Stimulated activated CD8-positive, alpha-beta memory T cell treated with anti-CD3 and anti-CD28 coated beads, Interleukin-2, amount 100 ng/mL, for 1 hour (primary cell): ENCODE data around the gene LHX2.

Experiments
- DNase-seq, 2 donors: peaks; one replicate each; pipeline ENCODE4 v3.0.0-alpha.2; 2020; ENCODE audit warnings: low read depth in 2 of 2

The LHX2 gene

GRCh38 chr9:124032247-124032646 lies 20.7 kb downstream of the LHX2 start:
- no peak for DNase-seq

- no peak for DNase-seq
Observed at GRCh38 chr9:124033348-124033747, 21.8 kb downstream of the LHX2 start.

DNA sequence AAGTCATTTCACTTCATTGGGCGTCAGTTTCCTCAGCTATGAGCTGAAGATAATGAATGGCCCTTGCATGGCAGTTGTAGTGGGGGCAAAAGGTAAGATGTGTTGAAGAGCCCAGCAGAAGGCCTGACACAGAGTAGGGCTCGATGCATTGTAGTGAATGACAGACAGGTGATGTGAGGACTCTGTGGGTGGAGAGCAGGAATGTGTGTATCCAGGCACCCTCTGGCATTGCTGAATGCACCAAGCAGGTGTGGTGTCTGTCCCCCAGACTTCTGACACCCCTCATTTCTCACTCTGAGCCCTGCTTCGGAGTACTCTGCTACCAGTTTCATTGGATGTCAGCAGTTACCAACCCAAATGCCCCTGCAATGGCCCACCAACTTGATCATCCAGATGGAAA lies 22.4 kb downstream of the LHX2 start:
- DNase-seq: no peak

DNA sequence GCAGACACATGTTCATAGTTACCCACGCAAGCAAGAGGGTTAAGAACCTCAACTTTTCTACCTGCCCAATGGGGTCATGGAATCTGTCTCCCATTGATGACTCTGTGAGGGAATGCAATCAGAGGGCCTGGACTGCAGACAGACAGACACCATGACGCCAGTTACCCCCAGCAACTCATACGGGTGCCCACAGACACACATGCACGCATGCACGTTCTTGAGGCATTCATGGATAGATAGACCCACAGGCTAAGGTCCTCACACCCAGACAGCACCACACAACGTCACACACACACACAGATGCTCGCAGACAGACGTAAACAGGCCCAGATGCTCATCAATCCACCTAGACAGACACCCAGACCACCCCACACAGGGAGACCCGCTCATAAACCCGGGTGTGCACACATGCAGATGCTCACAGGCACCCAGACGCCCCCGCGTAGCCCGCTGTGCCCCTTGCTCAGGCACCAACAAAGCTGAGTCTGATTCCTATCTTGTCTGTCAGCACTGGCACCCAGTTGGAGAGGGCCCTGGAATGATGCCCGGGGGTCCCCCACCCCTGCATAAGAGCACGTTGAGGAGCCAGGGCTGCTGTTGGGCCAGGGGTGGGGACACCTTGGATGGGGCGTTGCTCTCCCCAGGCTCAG lies 23.6 kb downstream of the LHX2 start:
- DNase-seq: no peak

- DNase-seq: no peak
Observed at GRCh38 chr9:124036578-124036977, 25.0 kb downstream of the LHX2 start.

DNA sequence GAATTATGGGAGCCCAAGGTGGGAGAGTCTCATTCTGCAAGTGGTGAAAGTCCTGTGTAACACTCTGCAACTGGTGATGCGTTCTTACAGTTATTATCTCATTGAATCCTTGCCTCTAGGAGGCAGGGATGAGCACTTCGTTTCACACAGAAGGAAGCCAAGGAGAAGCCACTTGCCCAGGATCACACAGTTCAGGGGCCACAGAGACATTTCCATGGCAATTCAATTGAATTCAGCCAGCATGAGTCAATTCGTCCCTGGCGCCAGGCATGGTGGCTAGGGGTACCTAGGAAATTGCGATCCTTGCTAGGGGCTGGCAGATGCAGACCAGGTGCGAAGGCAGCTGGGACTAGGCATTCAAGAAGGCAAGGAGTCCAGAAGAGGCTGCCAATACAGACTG lies 26.2 kb downstream of the LHX2 start:
- no peak for DNase-seq

DNA sequence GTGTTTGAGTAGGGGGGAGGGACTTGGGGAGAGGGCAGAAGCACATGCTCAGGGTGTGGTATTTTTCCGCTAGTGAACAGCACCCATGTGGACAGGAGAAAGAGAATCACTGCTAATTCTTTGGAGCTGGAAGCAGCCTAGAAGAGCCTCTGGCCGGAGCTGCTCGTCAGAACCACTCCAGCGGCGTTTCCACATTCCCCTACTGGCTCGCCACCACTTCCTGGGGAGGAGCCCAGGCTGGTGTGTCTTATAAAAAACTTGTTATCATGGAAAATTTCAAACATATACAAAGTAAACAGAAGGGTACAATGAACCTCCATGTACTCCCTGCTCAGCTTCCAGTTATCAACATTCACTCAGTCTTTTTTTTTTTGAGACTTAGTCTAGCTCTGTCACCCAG lies 26.7 kb downstream of the LHX2 start:
- DNase-seq: no peak

- no peak for DNase-seq
Observed at GRCh38 chr9:124038790-124039633, 27.4 kb downstream of the LHX2 start.

- DNase-seq: no peak
Observed at GRCh38 chr9:124040186-124040931, 28.8 kb downstream of the LHX2 start.

DNA sequence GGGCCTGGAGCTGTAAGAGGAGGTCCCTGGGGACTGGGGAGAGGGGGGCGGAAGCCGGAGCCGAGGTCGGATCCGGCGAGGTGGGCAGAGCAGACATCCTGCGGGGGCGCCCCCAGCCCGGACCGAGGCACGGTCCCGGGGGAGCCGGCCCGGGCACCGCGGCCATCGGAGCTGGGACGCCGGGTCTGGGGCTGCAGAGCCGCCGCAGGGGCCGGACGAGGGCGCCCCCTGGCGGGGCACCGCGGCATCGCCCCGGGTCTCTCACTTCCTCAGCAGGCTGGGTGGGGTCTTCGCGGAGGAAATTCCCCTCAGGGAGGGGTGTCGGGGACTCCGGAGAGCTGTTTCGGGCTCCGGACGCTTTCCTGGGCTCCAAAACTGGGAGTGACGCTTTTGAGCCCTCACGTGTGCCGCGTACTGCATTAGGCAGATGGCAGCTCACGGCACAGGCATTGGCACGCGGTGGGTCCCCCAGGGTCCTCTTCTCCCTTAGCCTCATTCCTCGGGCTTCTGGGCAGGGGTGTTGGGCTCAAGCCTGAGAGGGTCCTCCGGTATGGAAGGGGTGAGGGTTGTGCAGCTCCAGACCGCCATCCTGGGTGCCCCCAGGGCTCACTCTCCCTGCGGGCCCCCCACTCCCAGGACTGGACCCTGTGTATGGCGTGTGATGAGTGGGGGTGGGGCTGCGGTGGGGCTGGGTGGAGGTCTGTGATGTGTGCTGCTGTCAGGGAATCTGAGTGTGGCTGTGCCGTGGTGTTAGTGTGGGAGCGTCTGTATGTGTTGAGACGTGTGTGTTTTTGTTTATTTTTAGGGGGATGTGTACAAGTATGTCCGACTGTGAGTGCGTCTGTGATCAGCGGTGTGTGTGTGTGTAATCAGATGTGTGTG lies 29.6 kb downstream of the LHX2 start:
- DNase-seq: peak; percentile 6 to 7

GRCh38 chr9:124041817-124042116 lies 30.2 kb downstream of the LHX2 start:
- no peak for DNase-seq

DNA sequence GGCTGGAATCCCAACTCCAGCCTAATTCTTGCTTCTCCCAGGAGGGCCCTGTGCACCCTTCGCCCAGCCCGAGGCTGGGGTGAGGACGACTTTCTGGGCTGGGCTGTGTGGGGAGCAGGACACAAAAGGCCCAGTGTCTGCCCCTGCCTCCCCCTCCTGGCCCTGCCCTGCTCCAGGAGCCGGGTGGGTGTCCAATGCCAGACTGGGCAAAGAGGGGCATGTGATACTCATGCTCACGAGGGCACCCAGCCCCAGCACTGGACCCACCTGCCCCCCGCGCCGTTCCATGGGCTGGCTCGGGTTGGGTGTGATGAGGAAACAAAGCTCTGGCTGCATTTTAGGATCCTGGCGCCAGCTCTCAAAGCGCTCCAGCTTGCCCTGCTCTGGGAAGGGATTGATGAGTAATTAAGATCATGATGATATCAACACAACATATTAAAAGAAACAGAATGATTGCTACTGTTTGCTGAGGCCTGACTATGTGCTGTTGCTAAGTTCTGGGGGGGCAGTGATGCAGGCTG lies 30.7 kb downstream of the LHX2 start:
- DNase-seq: no peak

GRCh38 chr9:124044448-124044847 lies 32.9 kb downstream of the LHX2 start:
- DNase-seq: no peak

- no peak for DNase-seq
Observed at GRCh38 chr9:124045076-124045829, 33.7 kb downstream of the LHX2 start.

DNA sequence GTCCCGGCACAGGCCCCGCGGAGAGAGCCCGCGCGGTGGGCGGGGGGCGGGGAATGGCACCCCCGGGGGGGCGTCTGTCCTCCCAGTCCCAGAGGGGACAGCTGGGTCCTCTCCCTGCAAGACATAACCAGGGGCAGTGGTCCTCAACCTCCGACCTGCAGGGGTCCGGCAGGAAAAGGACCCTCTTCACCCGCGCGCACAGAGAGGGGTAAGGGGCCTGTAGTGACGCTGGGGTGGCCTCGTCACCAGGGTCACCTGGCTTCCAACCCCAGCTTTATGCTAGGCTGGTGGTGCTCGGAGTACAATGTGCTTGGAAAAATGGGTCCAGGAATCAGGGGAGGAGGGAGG lies 34.2 kb downstream of the LHX2 start:
- DNase-seq: no peak

- no peak for DNase-seq
Observed at GRCh38 chr9:124046189-124046588, 34.6 kb downstream of the LHX2 start.

DNA sequence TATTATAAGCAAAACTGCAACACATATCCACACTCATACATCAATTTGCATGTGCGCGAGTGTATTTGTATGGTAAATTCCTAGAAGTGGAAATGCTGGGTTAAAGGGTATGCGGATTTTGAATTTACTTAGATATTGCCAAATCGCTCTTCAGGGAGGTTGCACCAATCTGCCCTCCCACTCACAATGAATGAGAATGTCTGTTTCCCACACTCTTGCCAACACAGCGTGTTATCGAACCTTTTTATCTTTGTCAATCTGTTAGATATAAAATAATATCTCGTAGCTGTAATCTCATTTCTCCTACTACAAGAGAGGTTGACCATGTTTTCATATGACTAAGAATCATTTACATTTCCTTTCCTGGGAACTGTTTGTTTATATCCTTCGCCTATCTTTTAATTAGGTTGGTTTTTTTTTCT lies 35.7 kb downstream of the LHX2 start:
- no peak for DNase-seq

- no peak for DNase-seq
Observed at GRCh38 chr9:124050955-124051354, 39.4 kb downstream of the LHX2 start.

DNA sequence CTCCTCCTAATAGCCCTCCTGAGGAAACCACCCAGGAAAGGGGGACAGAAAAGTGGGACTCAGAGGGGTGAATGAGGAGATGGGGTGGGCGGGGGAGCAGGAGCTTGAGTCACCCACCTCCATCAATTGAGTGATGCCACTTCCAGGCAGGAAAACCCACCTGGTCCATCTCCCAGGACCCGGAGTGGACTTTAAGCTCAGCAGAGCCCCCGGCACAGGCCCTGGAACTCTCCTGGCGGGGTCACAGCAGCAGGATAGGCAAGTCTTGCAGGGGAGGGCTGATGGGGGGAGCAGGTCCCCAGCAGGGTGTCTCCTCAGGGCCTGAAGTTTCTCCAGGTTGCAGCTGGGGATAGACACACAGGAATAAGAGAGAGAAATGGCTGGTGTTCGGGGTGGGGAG lies 40.8 kb downstream of the LHX2 start:
- no peak for DNase-seq

DNA sequence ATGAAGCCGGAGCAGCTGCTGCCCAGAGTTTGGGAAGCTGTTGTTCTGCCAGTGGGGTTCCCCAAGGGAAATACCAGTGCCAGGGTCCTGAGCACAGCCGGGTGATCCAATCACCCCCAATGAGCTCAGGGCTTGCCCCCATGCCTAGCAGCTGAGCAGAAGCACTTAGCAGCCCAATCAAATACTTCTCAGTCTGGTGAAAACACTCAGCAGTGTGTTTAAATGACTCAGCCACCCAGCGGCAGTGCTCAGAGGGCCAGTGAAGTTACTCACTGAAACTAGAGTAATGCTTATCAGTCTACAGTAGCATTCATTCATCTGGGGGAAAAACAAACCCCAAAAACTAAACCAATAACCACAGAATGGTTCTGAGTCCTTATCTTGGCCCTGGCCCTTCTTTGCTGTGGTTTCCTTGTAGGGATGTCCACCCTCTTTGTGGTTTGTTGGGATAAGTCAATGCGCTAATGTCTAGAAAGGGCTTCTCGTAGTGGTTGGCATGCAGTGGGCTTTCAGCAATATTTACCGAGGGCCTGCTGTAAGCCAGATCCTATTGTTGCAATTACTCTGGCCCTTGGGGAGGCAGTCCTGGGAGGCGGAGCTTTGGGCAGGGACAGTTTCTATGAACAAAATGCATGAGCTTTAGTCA lies 43.1 kb downstream of the LHX2 start:
- no peak for DNase-seq
